SU-DHL-6 (cell line): ENCODE measurements around the gene ADSS1.

Source experiments
- H2AFZ ChIP-seq: fragments of 200-600 bp; sonication (generic); 2 replicates; pipeline ENCODE4 v1.6.1; 2014; ENCODE audit warnings: low read depth, mild to moderate bottlenecking, moderate library complexity, mixed read lengths, antibody characterized with exemption, low read length; ENCODE audit not compliant: severe bottlenecking
- H3F3A ChIP-seq: fragments of 200-600 bp; shearing (Covaris generic); 2 replicates; pipeline ENCODE4 v1.6.0; 2016; ENCODE audit warnings: antibody characterized with exemption, mild to moderate bottlenecking; ENCODE audit not compliant: insufficient read depth
- H3K27ac ChIP-seq: fragments of 200-600 bp; sonication (generic); 2 replicates; pipeline ENCODE4 v1.5.1; 2016; ENCODE audit warnings: low read depth, mild to moderate bottlenecking, low read length, moderate library complexity, mixed read lengths
- H3K27me3 ChIP-seq: fragments of 200-600 bp; sonication (generic), shearing (Covaris generic); 2 replicates; pipeline ENCODE4 v1.6.0; 2014; ENCODE audit warnings: mild to moderate bottlenecking, low read length
- H3K36me3 ChIP-seq: fragments of 200-600 bp; sonication (generic); 2 replicates; pipeline ENCODE4 v1.6.1; 2014; ENCODE audit warnings: mild to moderate bottlenecking, low read length, mixed read lengths
- H3K4me2 ChIP-seq: fragments of 300-600, 200-600 bp; shearing (Covaris generic), sonication (generic); 2 replicates; pipeline ENCODE4 v1.6.0; 2014; ENCODE audit warnings: low read length, low read depth, mild to moderate bottlenecking; ENCODE audit not compliant: poor library complexity, severe bottlenecking
- H3K4me3 ChIP-seq: fragments of 200-600 bp; sonication (generic); 2 replicates; pipeline ENCODE4 v1.5.1; 2014; ENCODE audit warnings: antibody characterized with exemption, low read length, mild to moderate bottlenecking, mixed read lengths; ENCODE audit not compliant: insufficient read depth, poor library complexity, severe bottlenecking
- H3K79me2 ChIP-seq: fragments of 200-600 bp; sonication (generic); 2 replicates; pipeline ENCODE4 v1.6.1; 2014; ENCODE audit warnings: mild to moderate bottlenecking, low read length, moderate library complexity; ENCODE audit not compliant: insufficient read depth
- H3K9ac ChIP-seq: fragments of 200-600 bp; sonication (generic); 2 replicates; pipeline ENCODE4 v1.7.0; 2014; ENCODE audit warnings: mild to moderate bottlenecking, low read length
- H3K9me2 ChIP-seq: fragments of 200-600 bp; sonication (generic); replicated peaks from 2 replicates; pipeline ENCODE4 v1.6.1; 2014; ENCODE audit warnings: low read length; ENCODE audit not compliant: insufficient read depth
- H3K9me3 ChIP-seq: fragments of 200-600 bp; sonication (generic); 2 replicates; pipeline ENCODE4 v1.6.1; 2014; ENCODE audit warnings: low read length, mixed read lengths; ENCODE audit not compliant: insufficient read depth
- H4K20me1 ChIP-seq: fragments of 200-600 bp; sonication (generic); 2 replicates; pipeline ENCODE4 v1.6.1; 2014; ENCODE audit warnings: low read depth, mild to moderate bottlenecking, antibody characterized with exemption, low read length, moderate library complexity, mixed read lengths
- EZH2phosphoT487 ChIP-seq: fragments of 200-600 bp; sonication (generic), shearing (Covaris generic); conservative IDR thresholded peaks from 2 replicates; pipeline ENCODE4 v1.6.1; 2018; ENCODE audit warnings: mild to moderate bottlenecking, antibody characterized with exemption, low read length, moderate library complexity, mixed read lengths
- TF ChIP-seq, protein P1 (sequence below): fragments of 200-600 bp; sonication (generic); IDR thresholded peaks from one replicate; pipeline ENCODE4 v1.5.1; 2017; ENCODE audit warnings: antibody characterized with exemption, mild to moderate bottlenecking, low read length, moderate library complexity; ENCODE audit not compliant: insufficient read depth, poor library complexity, severe bottlenecking

Gene ADSS1

DNA sequence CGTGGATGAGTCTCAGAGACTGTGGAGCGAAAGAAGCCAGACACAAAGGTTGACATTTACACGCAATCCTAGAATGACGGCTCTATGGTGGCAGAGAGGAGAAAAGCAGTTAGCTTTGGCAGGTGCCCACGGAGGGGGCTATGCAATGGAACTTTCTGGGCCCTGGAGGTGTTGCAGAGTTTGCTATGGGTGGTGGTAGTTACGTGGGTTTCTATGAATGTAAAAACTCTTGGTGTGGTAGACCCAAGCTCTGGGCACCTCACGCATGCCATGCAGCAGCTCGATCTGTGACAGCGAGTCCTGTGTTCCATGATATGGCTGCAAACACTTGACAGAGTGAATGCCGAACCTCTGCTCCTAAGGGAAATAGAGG lies 39.6 kb upstream of the ADSS1 start:
- H3K36me3 ChIP-seq = no peaks in the 10 kb centered on the region
- no peaks in the 10 kb centered on the region for H3K27me3 ChIP-seq
- no peak overlapping the region for H2AFZ ChIP-seq
- no peak for TF ChIP-seq EZH2phosphoT487
- TF ChIP-seq, protein P1, sequence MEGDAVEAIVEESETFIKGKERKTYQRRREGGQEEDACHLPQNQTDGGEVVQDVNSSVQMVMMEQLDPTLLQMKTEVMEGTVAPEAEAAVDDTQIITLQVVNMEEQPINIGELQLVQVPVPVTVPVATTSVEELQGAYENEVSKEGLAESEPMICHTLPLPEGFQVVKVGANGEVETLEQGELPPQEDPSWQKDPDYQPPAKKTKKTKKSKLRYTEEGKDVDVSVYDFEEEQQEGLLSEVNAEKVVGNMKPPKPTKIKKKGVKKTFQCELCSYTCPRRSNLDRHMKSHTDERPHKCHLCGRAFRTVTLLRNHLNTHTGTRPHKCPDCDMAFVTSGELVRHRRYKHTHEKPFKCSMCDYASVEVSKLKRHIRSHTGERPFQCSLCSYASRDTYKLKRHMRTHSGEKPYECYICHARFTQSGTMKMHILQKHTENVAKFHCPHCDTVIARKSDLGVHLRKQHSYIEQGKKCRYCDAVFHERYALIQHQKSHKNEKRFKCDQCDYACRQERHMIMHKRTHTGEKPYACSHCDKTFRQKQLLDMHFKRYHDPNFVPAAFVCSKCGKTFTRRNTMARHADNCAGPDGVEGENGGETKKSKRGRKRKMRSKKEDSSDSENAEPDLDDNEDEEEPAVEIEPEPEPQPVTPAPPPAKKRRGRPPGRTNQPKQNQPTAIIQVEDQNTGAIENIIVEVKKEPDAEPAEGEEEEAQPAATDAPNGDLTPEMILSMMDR = no peak
- no peaks in the 10 kb centered on the region for H3K9me2 ChIP-seq
- H3F3A ChIP-seq = no peaks in the 10 kb centered on the region
- H3K9me3 ChIP-seq = no peaks in the 10 kb centered on the region
- no peaks in the 10 kb centered on the region for H3K79me2 ChIP-seq
- H4K20me1 ChIP-seq = no peaks in the 10 kb centered on the region
- no peak overlapping the region for H3K4me3 ChIP-seq
- no peak overlapping the region for H3K9ac ChIP-seq
- no peak overlapping the region for H3K4me2 ChIP-seq
- H3K27ac ChIP-seq = no peak overlapping the region

DNA sequence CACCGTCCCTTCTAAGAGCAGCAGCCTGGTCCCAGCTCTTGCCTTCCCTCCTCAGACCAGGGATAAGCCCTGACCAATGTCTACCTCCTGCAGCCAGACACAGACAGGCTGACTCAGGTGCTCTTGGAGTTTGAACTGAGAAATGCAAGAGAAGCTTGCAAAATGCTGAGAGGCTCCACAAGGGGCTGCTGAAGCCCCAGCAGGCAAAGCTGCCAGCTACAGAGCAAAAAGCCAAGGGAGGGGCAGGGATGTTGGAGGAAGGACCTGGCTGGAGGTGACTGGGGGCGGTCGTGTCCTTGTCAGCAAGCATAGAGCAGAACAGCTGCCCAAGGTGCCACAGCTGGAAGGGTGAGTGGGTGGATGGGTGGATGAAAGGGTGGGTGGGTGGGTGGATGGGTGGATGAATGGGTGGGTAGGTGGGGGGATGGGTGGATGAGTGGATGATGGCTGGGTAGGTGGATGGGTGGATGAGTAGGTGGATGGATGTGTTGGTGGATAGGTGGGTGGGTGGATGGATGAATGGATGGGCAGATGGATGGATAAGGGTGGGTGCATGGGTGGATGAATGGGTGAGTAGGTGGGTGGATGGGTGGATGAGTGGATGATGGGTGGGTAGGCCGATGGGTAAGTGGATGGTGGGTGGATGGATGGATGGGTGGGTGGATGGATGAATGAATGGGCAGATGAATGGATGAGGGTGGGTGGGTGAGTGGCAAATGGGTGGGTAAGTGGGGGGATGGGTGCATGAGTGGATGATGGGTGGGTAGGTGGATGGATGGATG lies 38.6 kb upstream of the ADSS1 start:
- no peak overlapping the region for H3K4me2 ChIP-seq
- no peak overlapping the region for H2AFZ ChIP-seq
- H3K9me3 ChIP-seq = no peaks in the 10 kb centered on the region
- no peaks in the 10 kb centered on the region for H3K9me2 ChIP-seq
- H3K27ac ChIP-seq = no peak overlapping the region
- H3F3A ChIP-seq = no peaks in the 10 kb centered on the region
- H3K4me3 ChIP-seq = no peak overlapping the region
- H3K9ac ChIP-seq = no peak overlapping the region
- TF ChIP-seq, protein P1 = no peak
- TF ChIP-seq EZH2phosphoT487 = no peak
- H3K79me2 ChIP-seq = peaks cover 4% of the 10 kb centered on the region; the same call in 1 of the 2 replicates
- no peaks in the 10 kb centered on the region for H3K27me3 ChIP-seq
- H3K36me3 ChIP-seq = no peaks in the 10 kb centered on the region
- H4K20me1 ChIP-seq = no peaks in the 10 kb centered on the region

DNA sequence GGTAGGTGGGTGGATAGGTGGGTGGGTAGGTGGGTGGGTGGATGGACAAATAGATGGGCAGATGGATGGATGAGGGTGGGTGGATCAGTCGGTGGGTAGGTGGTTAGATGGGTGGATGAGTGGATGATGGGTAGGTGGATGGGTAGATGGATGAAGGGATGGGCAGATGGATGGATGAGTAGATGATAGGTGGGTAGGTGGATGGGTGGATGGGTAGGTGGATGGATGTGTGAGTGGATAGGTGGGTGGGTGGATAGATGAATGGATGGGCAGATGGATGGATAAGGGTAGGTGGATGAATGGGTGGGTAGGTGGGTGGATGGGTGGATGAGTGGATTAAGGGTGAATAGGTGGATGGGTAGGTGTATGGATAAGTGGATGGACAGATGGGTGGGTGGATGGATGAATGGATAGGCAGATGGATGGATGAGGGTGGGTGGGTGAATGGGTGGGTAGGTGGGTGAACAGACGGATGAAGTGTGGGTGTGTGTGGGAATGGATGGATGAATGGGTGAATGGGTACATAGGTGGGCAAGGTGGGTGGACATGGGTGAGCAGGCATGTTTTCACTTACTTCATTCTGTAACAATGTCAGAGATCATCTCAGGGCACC lies 37.9 kb upstream of the ADSS1 start:
- Histone ChIP-seq H3K9me2 (no peaks in the 10 kb centered on the region), H4K20me1 (no peaks in the 10 kb centered on the region), H3K4me3 (no peak overlapping the region), H3K36me3 (no peaks in the 10 kb centered on the region), H3K9ac (no peak overlapping the region), H3K79me2 (peaks cover 10% of the 10 kb centered on the region; the same call in 1 of the 2 replicates), H3K27ac (no peak overlapping the region), H3K9me3 (no peaks in the 10 kb centered on the region), H3F3A (no peaks in the 10 kb centered on the region), H3K27me3 (no peaks in the 10 kb centered on the region), H2AFZ (no peak overlapping the region), H3K4me2 (no peak overlapping the region)
- TF ChIP-seq, protein P1 = no peak
- no peak for TF ChIP-seq EZH2phosphoT487
